K562 (cell line): Measurements from ENCODE around the gene SETD1B. TPM values are rescaled to one million over a fixed set of nuclear protein-coding genes. Genes with fewer than 3 reads are reported as not detected.

Experiments used
- CTBP1 ChIP-seq: fragments of 450-650 bp; IDR thresholded peaks from 2 replicates; pipeline ENCODE4 v1.6.1; 2016; ENCODE audit warnings: borderline replicate concordance
- EGR1 ChIP-seq: fragments of 450-650 bp; conservative IDR thresholded peaks from 2 replicates; pipeline ENCODE4 v1.6.1; 2017; ENCODE audit warnings: mild to moderate bottlenecking
- PHTF2 ChIP-seq: fragments of 250-450 bp; sonication (Bioruptor Pico); IDR thresholded peaks from 2 replicates; pipeline ENCODE4 v1.5.0; 2021; ENCODE audit warnings: mild to moderate bottlenecking
- ZNF318 ChIP-seq, 2 experiments: fragments of 450-650 bp; IDR thresholded peaks; 2 replicates each; pipeline ENCODE4 v1.6.1; 2016; ENCODE audit warnings: mild to moderate bottlenecking in 2 of 2, borderline replicate concordance in 1 of 2, low read depth in 1 of 2, moderate library complexity in 1 of 2
- polyA plus RNA-seq, 8 experiments: library from polyadenylated mRNA; depleted of rRNA in 4 of 8; stranded (reverse) in 5 of 8; unstranded in 3 of 8; fragments of >200 nt; fragmentation: Nextera tagmentation in 2 of 8; fragmentation: Illumina TruSeq in 1 of 8; extraction: Ambion mirVana in 2 of 8; extraction: Trizol in 1 of 8; gene quantifications; 2 replicates each; pipeline versions ENCODE4 v1.2.1 to v1.2.3, GENCODE V29; 2011 to 2014; ENCODE audit warnings: inconsistent platforms in 1 of 8, missing spikeins in 1 of 8
- total RNA-seq, 7 experiments: library from RNA; depleted of rRNA in 6 of 7; stranded (reverse); fragments of >200 nt in 6 of 7; fragmentation: Illumina TruSeq in 2 of 7; extraction: Trizol in 2 of 7; gene quantifications; 2 replicates each; pipeline versions ENCODE4 v1.2.1 to v1.2.3, GENCODE V29; 2011 to 2021; ENCODE audit warnings: low replicate concordance in 1 of 7

Gene SETD1B
- total and polyA plus RNA-seq, 9 of the 15 experiments (the other 6 are each of a cell fraction or from before 2014, with no cell fraction given) = 0.48 to 26.6 (median 2.3) TPM

GRCh38 chr12:121764808-121765207 lies 39.0 kb upstream of the SETD1B start (continued):
- TF ChIP-seq ZNF318 (IDR thresholded peaks at IDR 0.05; ENCODE audit: borderline replicate concordance in 1 of 2, low read depth in 1 of 2) (no peak), EGR1 (no peak), PHTF2 (CRISPR knock-in tag) (no peak), CTBP1 (no peak)
